CD4-positive, alpha-beta T cell treated with Interleukin-15 for 1 hour (primary cell): ENCODE measurements around the gene KLHDC4.
"Not testable (repeated sequence)": the region's sequence is repeated elsewhere in the genome, so short reads cannot be mapped to it uniquely, and the experiment has no call there.

Source experiments
- DNase-seq: peaks from one replicate; pipeline ENCODE4 v3.0.0-alpha.2; 2020

Gene KLHDC4

GRCh38 chr16:87681051-87681602, 84.7 kb downstream of the KLHDC4 start:
- not testable (repeated sequence) for DNase-seq

- no peak for DNase-seq
Measured at GRCh38 chr16:87680272-87680644, 85.5 kb downstream of the KLHDC4 start.

- no peak for DNase-seq
Measured at GRCh38 chr16:87679593-87680271, 86.1 kb downstream of the KLHDC4 start.

- no peak for DNase-seq
Measured at GRCh38 chr16:87678618-87679017, 87.2 kb downstream of the KLHDC4 start.

GRCh38 chr16:87677830-87678229, 88.0 kb downstream of the KLHDC4 start:
- DNase-seq: no peak

DNA sequence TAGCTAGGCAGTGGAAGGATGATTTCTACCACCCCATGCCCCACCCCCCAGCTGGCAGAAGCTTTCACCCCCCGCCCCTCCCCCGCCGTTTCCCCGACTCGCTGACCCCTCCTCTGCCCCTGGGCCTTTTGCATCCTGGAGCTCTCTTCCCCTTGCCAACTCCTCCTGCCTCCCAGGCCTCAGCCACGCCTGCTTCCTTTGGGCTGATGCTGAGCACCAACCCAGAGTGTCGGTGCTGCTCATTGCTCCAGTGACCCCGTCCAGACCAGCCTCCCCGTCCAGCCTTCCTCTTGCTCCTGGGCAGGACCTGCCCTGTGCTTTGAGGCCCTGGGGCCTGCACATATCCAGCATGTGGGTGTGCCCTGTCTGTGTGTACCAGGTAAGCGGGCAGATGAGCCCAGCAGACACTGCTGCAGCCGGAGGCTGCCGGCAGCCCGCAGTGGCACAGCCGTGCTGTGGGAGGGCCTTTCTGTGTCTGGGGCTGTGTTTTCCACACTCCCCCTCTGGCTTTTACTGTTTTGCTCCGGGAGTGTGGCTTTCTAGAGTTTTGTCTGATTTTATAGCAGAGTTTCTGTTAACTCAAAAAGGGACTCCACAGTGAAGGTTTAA, 90.6 kb downstream of the KLHDC4 start:
- no peak for DNase-seq

- no peak for DNase-seq
Measured at GRCh38 chr16:87674419-87674818, 91.4 kb downstream of the KLHDC4 start.

DNA sequence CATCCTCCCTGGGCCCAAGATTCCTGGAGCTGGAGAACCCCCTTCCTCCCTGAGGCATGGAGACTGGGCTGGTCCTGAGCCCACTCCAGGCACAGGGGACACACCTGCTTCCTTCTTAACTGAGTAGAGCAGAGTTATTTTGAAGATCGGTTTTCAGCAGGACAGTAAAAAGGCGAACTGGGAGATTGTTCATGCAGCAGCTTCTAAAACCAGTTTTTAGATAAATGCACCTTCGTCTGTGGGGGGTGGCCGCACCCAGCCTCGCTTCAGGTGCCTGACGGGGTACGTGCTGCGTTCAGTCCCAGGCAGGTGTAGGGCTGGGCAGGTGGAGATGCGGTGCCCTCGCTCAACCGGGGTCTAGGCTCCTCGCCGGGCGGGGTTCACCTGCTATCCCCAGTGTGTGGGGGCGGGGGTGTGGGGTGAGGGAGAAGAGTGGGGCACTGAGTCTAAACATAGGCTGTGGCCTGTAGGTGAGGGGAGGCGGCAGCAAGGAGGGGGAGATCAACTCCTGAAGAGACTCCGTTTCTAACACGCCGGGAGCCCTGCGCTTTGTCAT, 94.0 kb downstream of the KLHDC4 start:
- DNase-seq: no peak

GRCh38 chr16:87671221-87671620, 94.6 kb downstream of the KLHDC4 start:
- no peak for DNase-seq

DNA sequence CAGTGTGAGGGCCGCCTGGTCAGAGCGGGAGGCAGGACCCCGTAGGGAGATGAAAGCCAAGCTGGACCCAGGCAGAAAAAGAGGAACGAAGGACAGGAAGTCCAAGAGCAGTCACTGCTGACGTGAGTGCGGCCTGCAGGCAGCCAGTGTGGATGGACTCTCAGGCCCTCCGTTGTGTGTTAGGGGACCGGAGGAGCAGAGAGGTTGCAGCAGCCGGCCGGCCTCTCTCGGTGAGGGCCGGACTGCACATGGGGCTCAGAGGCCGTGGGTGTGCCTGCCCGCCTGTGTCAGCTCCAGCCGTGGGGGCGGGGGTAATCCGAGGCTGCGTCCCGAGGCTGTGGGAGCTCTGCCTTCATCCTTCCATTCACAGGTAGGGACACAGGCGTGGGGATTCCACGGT, 96.1 kb downstream of the KLHDC4 start:
- no peak for DNase-seq

- no peak for DNase-seq
Measured at GRCh38 chr16:87667946-87668345, 97.8 kb downstream of the KLHDC4 start.

DNA sequence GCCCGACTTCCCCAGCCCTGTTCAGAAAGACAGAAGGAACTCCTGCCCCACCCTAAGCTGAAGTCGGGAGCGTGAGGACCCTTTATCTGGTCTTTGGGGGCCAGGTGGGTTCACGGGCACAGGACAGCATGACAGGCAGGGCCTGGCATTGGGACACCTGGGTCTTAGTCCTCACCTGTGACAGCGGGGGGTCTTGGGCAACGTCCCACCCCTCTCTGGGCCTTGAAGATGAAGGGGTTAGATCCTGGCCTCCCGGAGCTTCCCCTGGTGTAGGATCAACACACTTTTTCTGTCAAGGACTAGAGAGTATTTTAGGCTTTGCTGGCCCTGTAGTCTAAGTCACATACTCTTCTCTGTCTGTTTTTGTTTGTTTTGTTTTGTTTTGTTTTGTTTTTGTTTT, 98.3 kb downstream of the KLHDC4 start:
- no peak for DNase-seq

GRCh38 chr16:87666919-87667318, 98.9 kb downstream of the KLHDC4 start:
- no peak for DNase-seq

- DNase-seq: no peak
Measured at GRCh38 chr16:87665193-87665592, 100.6 kb downstream of the KLHDC4 start.

GRCh38 chr16:87664792-87665191, 101.0 kb downstream of the KLHDC4 start:
- DNase-seq: no peak

- no peak for DNase-seq
Measured at GRCh38 chr16:87662254-87663204, 103.3 kb downstream of the KLHDC4 start.

DNA sequence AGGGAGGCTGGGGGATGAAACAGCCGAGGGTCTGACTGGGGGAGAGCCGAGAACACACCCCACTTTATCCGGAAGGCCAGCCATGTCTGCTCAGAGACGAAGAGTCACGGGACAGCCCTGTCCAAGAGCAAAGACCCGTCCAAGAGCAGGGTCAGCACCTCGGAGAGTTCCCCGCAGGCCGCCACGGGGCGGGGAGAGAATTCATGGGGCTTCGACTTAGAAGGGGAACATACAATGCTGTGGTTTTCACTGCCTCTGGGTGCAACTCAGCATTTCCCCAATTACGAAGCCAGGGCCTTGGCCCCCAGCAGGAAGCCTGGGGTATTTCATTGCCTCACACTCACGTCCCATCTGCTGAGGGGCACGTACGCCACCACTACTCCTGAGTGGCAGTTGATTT, 104.2 kb downstream of the KLHDC4 start:
- peak; percentile 35 for DNase-seq

DNA sequence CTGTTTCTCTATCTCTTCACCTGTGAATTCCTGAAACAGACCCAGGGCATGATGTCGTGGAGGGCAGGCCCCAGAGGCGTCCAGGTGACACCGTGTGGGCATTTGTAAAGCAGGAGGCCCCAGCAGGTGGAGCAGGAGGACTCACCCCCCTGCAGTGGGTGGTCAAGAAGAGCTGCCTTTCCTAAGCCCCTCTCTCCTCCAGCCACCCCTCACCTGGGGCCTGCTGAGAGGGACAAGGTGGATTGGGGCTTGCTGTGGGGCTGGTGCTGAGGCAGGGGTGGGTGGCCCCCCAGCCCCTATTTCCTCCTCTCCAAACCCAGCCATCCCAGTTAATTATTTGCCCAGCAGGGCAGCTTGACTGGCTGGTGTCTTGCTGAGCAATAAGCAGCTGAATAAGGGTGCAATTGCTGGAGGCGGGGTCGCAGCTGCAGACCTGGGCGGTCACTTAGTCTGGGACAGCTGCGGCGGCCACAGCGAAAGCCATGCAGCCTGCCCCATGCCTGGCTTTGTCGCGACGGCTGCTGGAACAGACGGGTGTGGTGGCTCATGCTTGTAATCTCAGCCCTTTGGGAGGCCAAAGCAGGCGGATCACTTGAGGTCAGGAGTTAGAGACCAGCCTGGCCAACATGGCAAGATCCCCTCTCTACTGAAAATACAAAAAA, 107.1 kb downstream of the KLHDC4 start:
- no peak for DNase-seq
